Panc1 (cell line): ENCODE results near the gene EDN2.

Experiments used
- CTCF ChIP-seq: fragments of 450-650 bp; IDR thresholded peaks from 2 replicates; pipeline ENCODE4 v1.5.1; 2017; ENCODE audit warnings: mild to moderate bottlenecking
- POLR2AphosphoS5 ChIP-seq: IDR thresholded peaks from 2 replicates; pipeline ENCODE4 v1.6.1; 2012; ENCODE audit warnings: mild to moderate bottlenecking, low read depth, low read length, moderate library complexity
- REST ChIP-seq, 2 experiments: IDR thresholded peaks; 2 replicates each; pipeline ENCODE4 v1.6.1; 2011 to 2012; ENCODE audit warnings: low read depth in 2 of 2, control low read depth in 1 of 2, low read length in 1 of 2, mild to moderate bottlenecking in 1 of 2, moderate library complexity in 1 of 2; ENCODE audit not compliant: insufficient read depth in 1 of 2
- TCF7L2 ChIP-seq: IDR thresholded peaks from 2 replicates; pipeline ENCODE4 v1.6.1; 2011; ENCODE audit warnings: mild to moderate bottlenecking, low read depth, low read length, inconsistent platforms

GRCh38 chr1:41433501-41433900 is 51.0 kb downstream of the EDN2 start:
- TF ChIP-seq REST (IDR thresholded peaks at IDR 0.05; ENCODE audit: insufficient read depth in 1 of 2, low read depth in 2 of 2, low read length in 1 of 2) (no peak), TCF7L2 (no peak), CTCF (no peak), POLR2AphosphoS5 (no peak)
